ENCODE data around the gene CAMTA1. TPM values are rescaled to one million over a fixed set of nuclear protein-coding genes. Genes with fewer than 3 reads are reported as not detected.

CAMTA1 gene
- total RNA-seq, 1 donor from 2014 or later: 268 TPM

GRCh38 chr1:7258589-7259135 is 473.4 kb downstream of the CAMTA1 start:
- Mint-ChIP-seq H3K27ac (peak overlapping the region; percentile 10), H3K36me3 (no peaks in the 10 kb centered on the region), H3K4me1 (peaks cover 15% of the 10 kb centered on the region), H3K4me3 (no peak overlapping the region), H3K9me3 (no peaks in the 10 kb centered on the region), H3K27me3 (ENCODE audit: insufficient read depth, low read depth) (peaks cover 3% of the 10 kb centered on the region)
- no peak overlapping the region for H3K4me2 ChIP-seq
- no peak for DNase-seq (ENCODE audit: low spot score)
- no peaks in the 10 kb centered on the region for H3K27me3 ChIP-seq
- H3F3A ChIP-seq (ENCODE audit: low read depth): peaks cover 11% of the 10 kb centered on the region
- H3K79me2 ChIP-seq (ENCODE audit: low read depth): no peaks in the 10 kb centered on the region
- no peak overlapping the region for H2AFZ ChIP-seq (replicated peaks)
- H3K9ac ChIP-seq: no peak overlapping the region
- H3K27ac ChIP-seq: no peak overlapping the region
- H3K36me3 ChIP-seq: no peaks in the 10 kb centered on the region
- TF ChIP-seq EZH2 (IDR thresholded peaks at IDR 0.05) (no peak), EZH2phosphoT487 (IDR thresholded peaks at IDR 0.05) (no peak), CTCF (IDR thresholded peaks at IDR 0.05) (no peak)
- no peak overlapping the region for H3K4me3 ChIP-seq
- no peaks in the 10 kb centered on the region for H4K20me1 ChIP-seq (ENCODE audit: low read depth)
- H3K9me3 ChIP-seq (ENCODE audit: low read depth): no peaks in the 10 kb centered on the region
- H3K4me1 ChIP-seq: peaks cover 13% of the 10 kb centered on the region

GRCh38 chr1:7259955-7260354 is 474.7 kb downstream of the CAMTA1 start:
- Histone ChIP-seq H4K20me1 (ENCODE audit: low read depth) (no peaks in the 10 kb centered on the region), H3F3A (ENCODE audit: low read depth) (peaks cover 11% of the 10 kb centered on the region), H3K9ac (no peak overlapping the region), H3K36me3 (no peaks in the 10 kb centered on the region), H3K4me3 (no peak overlapping the region), H3K9me3 (ENCODE audit: low read depth) (no peaks in the 10 kb centered on the region), H3K27me3 (no peaks in the 10 kb centered on the region), H3K27ac (no peak overlapping the region), H3K4me1 (peaks cover 17% of the 10 kb centered on the region), H3K4me2 (no peak overlapping the region), H3K79me2 (ENCODE audit: low read depth) (no peaks in the 10 kb centered on the region), H2AFZ (replicated peaks) (no peak overlapping the region)
- TF ChIP-seq EZH2phosphoT487 (IDR thresholded peaks at IDR 0.05) (no peak), CTCF (IDR thresholded peaks at IDR 0.05) (no peak), EZH2 (IDR thresholded peaks at IDR 0.05) (no peak)
- no peak for DNase-seq (ENCODE audit: low spot score)
- H3K4me1 Mint-ChIP-seq: peaks cover 15% of the 10 kb centered on the region
- H3K27ac Mint-ChIP-seq: no peak overlapping the region
- no peaks in the 10 kb centered on the region for H3K36me3 Mint-ChIP-seq
- no peak overlapping the region for H3K4me3 Mint-ChIP-seq
- H3K9me3 Mint-ChIP-seq: no peaks in the 10 kb centered on the region
- H3K27me3 Mint-ChIP-seq (ENCODE audit: insufficient read depth, low read depth): peaks cover 3% of the 10 kb centered on the region

- Mint-ChIP-seq H3K9me3 (no peaks in the 10 kb centered on the region), H3K4me3 (no peak overlapping the region), H3K27ac (no peak overlapping the region), H3K4me1 (peaks cover 17% of the 10 kb centered on the region), H3K27me3 (ENCODE audit: insufficient read depth, low read depth) (no peaks in the 10 kb centered on the region), H3K36me3 (no peaks in the 10 kb centered on the region)
- H2AFZ ChIP-seq (replicated peaks): no peak overlapping the region
- TF ChIP-seq EZH2 (IDR thresholded peaks at IDR 0.05) (no peak), EZH2phosphoT487 (IDR thresholded peaks at IDR 0.05) (no peak), CTCF (IDR thresholded peaks at IDR 0.05) (no peak)
- no peaks in the 10 kb centered on the region for H3K27me3 ChIP-seq
- no peaks in the 10 kb centered on the region for H3K9me3 ChIP-seq (ENCODE audit: low read depth)
- H3K4me3 ChIP-seq: no peak overlapping the region
- H3K9ac ChIP-seq: no peak overlapping the region
- peaks cover 17% of the 10 kb centered on the region for H3K4me1 ChIP-seq
- H3K4me2 ChIP-seq: no peak overlapping the region
- H4K20me1 ChIP-seq (ENCODE audit: low read depth): no peaks in the 10 kb centered on the region
- H3K27ac ChIP-seq: no peak overlapping the region
- peaks cover 10% of the 10 kb centered on the region for H3F3A ChIP-seq (ENCODE audit: low read depth)
- no peaks in the 10 kb centered on the region for H3K36me3 ChIP-seq
- no peaks in the 10 kb centered on the region for H3K79me2 ChIP-seq (ENCODE audit: low read depth)
- peak; percentile 42 for DNase-seq (ENCODE audit: low spot score)
Measured at GRCh38 chr1:7261490-7261889, 476.2 kb downstream of the CAMTA1 start.

Measured in neural progenitor cell (in vitro differentiated cells).